Tibial nerve (tissue), 3 donors: Measurements from ENCODE around the gene HHEX.

Source experiments
- CTCF ChIP-seq, 5 experiments: fragments of 200-600 bp in 3 of 5; fragments of 450-650 bp in 2 of 5; sonication (generic) in 3 of 5; IDR thresholded peaks; one replicate each; pipeline ENCODE4 v1.5.1; 2016 to 2019; ENCODE audit warnings: antibody characterized with exemption in 5 of 5, mild to moderate bottlenecking in 3 of 5, moderate library complexity in 2 of 5
- POLR2A ChIP-seq, 2 donors: fragments of 450-650 bp; IDR thresholded peaks; one replicate each; pipeline ENCODE4 v1.6.1; 2017; ENCODE audit warnings: antibody characterized with exemption in 2 of 2, mild to moderate bottlenecking in 2 of 2, moderate library complexity in 2 of 2

GRCh38 chr10:92662848-92663247 lies 26.9 kb upstream of the HHEX start:
- TF ChIP-seq CTCF (IDR thresholded peaks at IDR 0.05) (no peak), POLR2A (IDR thresholded peaks at IDR 0.05) (no peak)
